ENCODE results near the gene AGAP2. TPM values are rescaled to one million over a fixed set of nuclear protein-coding genes. Genes with fewer than 3 reads are reported as not detected.

Gene AGAP2
- polyA plus RNA-seq, 1 experiment, result 0.05 TPM

DNA sequence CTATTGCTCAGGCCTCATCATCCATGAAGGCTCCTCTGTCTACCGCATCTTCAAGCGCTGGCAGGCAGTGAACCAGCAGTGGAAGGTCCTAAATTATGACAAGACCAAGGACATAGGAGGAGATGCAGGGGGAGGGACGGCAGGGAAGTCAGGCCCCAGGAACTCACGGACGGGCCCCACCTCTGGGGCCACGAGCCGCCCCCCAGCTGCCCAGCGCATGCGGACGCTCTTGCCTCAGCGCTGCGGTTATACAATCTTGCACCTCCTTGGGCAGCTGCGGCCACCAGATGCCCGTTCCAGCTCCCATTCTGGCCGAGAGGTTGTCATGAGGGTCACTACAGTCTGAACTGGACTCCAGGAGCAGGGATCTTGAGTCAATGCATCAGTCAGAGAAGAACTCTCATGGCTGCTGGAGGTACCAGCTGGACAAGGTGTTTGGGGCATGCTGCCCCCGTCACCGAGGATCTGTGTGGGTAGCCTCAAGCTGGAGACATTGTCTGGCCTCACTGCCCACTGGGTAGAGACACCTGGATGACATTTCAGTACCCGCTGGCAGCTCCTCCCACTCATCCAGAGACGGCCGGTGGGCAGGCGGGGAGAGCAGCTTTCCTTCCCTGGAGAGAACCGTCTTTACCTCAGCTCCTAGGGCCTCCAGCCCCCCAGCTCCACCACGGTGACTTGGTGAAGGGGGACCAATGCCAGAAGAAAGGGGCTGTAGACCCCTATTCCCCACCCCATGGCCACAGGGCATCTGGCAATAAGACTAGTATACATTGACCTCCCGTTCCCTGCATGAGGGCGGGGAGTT lies 20.2 kb upstream of the AGAP2 start:
- POLR2A ChIA-PET, result no interaction called here
- no peak for DNase-seq (ENCODE audit: low read depth)

DNA sequence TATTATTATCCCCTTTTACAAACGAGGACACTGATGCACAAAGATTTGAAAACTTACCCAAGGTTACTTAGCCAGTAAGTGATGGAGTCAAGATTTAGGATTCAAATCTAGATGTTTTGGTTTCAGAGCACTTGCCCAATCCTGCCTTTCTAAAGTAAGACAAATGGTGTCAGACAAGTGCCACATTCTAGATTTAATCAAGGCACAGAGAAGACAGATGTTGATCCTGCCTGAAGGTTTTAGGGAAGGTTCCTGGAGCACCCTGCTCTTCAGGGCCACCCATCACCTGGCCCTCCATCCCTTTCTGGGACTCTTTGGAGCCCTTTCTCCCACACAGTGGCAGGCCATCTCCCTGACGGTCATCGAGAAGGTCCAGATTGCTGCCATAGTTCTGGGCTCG lies 19.2 kb upstream of the AGAP2 start:
- H3K36me3 ChIP-seq (ENCODE audit: control insufficient read depth, insufficient read depth, low read length), result no peaks in the 10 kb centered on the region; the same call in 1 of the 2 replicates
- CTCF ChIA-PET, result interaction anchor here (2.3 kb wide), 1 partner anchor 9 kb away, joined by 12 read pairs; the partner anchor contains the start of gene CYP27B1
- H3K27me3 ChIP-seq (ENCODE audit: control insufficient read depth, insufficient read depth, low read length), result peaks cover 6% of the 10 kb centered on the region
- TF ChIP-seq, protein P1, sequence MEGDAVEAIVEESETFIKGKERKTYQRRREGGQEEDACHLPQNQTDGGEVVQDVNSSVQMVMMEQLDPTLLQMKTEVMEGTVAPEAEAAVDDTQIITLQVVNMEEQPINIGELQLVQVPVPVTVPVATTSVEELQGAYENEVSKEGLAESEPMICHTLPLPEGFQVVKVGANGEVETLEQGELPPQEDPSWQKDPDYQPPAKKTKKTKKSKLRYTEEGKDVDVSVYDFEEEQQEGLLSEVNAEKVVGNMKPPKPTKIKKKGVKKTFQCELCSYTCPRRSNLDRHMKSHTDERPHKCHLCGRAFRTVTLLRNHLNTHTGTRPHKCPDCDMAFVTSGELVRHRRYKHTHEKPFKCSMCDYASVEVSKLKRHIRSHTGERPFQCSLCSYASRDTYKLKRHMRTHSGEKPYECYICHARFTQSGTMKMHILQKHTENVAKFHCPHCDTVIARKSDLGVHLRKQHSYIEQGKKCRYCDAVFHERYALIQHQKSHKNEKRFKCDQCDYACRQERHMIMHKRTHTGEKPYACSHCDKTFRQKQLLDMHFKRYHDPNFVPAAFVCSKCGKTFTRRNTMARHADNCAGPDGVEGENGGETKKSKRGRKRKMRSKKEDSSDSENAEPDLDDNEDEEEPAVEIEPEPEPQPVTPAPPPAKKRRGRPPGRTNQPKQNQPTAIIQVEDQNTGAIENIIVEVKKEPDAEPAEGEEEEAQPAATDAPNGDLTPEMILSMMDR (IDR thresholded peaks at IDR 0.05; ENCODE audit: insufficient read depth, low read depth, low read length), result no peak
- POLR2A ChIA-PET, result no interaction called here
- no peak for DNase-seq (ENCODE audit: low read depth)
- H3K4me3 ChIP-seq (ENCODE audit: low read depth, low read length), result no peak overlapping the region

More for the DNA sequence above, 20.2 kb upstream of the AGAP2 start:
- peaks cover 6% of the 10 kb centered on the region for H3K27me3 ChIP-seq (ENCODE audit: control insufficient read depth, insufficient read depth, low read length)
- TF ChIP-seq, protein P1 (IDR thresholded peaks at IDR 0.05; ENCODE audit: insufficient read depth, low read depth, low read length), result no peak
- CTCF ChIA-PET, result interaction anchor here (1.0 to 1.8 kb wide), 3 partner anchors 14 to 32 kb away, joined by 3 to 5 read pairs (median 4); partner anchors contain the start of gene TSPAN31
- H3K36me3 ChIP-seq (ENCODE audit: control insufficient read depth, insufficient read depth, low read length), result no peaks in the 10 kb centered on the region; the same call in 1 of the 2 replicates
- no peak overlapping the region for H3K4me3 ChIP-seq (ENCODE audit: low read depth, low read length)

DNA sequence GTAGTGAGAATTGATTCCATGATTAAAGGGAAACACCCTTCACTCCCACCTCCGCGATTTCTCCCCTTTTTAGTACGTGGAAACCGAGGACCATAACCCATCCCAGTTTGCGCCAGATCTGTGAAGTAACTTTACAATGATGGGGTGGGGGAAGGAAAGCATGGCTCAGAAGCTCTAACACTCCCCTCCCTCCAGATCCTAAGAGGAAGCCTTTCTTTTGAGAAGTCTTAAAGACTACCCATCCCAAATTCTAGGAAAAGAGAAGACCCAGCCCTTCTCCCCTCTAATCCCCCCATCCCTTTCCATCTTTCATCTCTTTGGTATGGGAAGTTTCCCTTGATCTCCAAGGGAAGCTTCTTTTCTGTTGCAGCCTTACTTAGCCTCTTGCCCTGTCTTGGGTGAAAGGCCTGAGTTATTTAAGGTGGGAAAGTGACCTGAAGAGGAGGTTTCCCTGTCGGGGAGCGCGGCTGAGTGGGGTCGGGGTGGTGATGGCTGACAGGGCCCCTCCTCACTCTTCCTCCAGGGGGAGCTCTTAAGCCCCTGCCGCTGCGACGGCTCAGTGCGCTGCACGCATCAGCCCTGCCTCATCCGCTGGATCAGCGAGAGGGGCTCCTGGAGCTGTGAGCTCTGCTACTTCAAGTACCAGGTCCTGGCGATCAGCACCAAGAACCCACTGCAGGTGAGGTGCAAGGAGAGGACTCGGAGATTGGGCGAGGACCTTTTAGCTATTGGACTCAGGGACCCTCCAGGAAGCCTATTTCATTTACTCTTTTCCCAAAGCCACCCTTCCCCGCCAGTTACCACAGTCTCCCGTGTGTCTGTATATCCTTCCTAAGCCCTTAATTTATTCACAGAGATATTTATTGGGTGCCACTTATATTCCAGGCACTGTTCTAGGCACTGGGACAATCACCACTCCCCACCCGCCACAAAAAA lies 18.1 kb upstream of the AGAP2 start:
- Histone ChIP-seq H3K27me3 (ENCODE audit: control insufficient read depth, insufficient read depth, low read length) (peaks cover 6% of the 10 kb centered on the region), H3K36me3 (ENCODE audit: control insufficient read depth, insufficient read depth, low read length) (no peaks in the 10 kb centered on the region; the same call in 1 of the 2 replicates), H3K4me3 (ENCODE audit: low read depth, low read length) (no peak overlapping the region)
- POLR2A ChIA-PET, result no interaction called here
- CTCF ChIA-PET, result interaction anchor here (0.6 to 2.3 kb wide), 7 partner anchors 10 to 1900 kb away, joined by 3 to 12 read pairs (median 3); partner anchors contain the start of genes CYP27B1 and TSFM
- DNase-seq (ENCODE audit: low read depth), result no peak
- TF ChIP-seq, protein P1 (IDR thresholded peaks at IDR 0.05; ENCODE audit: insufficient read depth, low read depth, low read length), result peak; percentile 54

DNA sequence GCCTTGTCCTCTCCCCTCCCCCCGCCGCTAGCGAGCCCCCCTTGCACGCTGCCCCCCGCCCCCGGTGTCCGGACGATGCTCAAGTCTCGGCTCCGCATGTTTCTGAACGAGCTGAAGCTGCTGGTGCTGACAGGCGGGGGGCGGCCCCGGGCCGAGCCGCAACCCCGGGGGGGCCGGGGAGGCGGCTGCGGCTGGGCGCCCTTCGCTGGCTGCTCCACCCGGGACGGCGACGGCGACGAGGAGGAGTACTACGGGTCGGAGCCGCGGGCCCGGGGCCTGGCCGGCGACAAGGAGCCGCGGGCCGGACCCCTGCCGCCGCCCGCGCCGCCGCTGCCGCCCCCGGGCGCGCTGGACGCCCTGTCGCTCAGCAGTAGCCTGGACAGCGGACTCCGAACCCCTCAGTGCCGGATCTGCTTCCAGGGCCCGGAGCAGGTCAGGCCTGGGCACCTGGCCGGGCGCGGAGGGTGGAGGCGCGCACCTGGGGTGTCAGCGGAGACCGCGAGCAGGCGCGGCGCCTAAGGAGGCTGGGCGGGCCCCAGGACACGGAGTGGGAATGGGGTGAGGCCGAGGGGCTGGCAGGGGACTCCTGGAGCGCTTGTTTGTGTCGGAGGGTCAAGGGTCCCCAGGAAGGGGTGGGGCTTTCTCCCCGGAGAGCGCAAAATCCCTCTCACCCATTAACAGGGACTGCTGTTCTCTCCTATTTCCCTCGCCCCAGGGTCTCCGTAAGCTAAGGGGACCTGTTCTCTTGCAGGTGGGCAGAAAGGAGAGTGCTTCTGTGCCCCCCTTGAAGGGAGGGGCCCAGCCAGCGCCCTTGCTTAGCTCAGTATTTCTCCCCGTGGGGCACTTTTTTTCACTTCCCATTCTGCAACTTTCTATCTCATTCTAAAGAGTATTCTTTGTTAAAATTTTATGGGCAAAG lies 17.2 kb upstream of the AGAP2 start:
- H3K36me3 ChIP-seq (ENCODE audit: control insufficient read depth, insufficient read depth, low read length), result no peaks in the 10 kb centered on the region; the same call in 1 of the 2 replicates
- TF ChIP-seq, protein P1 (IDR thresholded peaks at IDR 0.05; ENCODE audit: insufficient read depth, low read depth, low read length), result no peak
- no peak for DNase-seq (ENCODE audit: low read depth)
- CTCF ChIA-PET, result interaction anchor here (0.5 to 2.3 kb wide), 6 partner anchors 11 to 1899 kb away, joined by 3 to 12 read pairs (median 3); partner anchors contain the start of gene CYP27B1
- peaks cover 6% of the 10 kb centered on the region for H3K27me3 ChIP-seq (ENCODE audit: control insufficient read depth, insufficient read depth, low read length)
- peak overlapping the region; percentile 52 for H3K4me3 ChIP-seq (ENCODE audit: low read depth, low read length)
- POLR2A ChIA-PET, result no interaction called here
